OCI-LY1 (cell line): ENCODE results near the gene ARHGEF12.

Source experiments
- H2AFZ ChIP-seq: fragments of 200-600 bp; sonication (generic), shearing (Covaris generic); 2 replicates; pipeline ENCODE4 v1.6.0; 2014; ENCODE audit warnings: antibody characterized with exemption, mild to moderate bottlenecking, low read length
- H3F3A ChIP-seq: fragments of 200-600 bp; sonication (generic), shearing (Covaris generic); 2 replicates; pipeline ENCODE4 v1.6.0; 2014; ENCODE audit warnings: mild to moderate bottlenecking, antibody characterized with exemption, low read length, moderate library complexity; ENCODE audit not compliant: insufficient read depth
- H3K27ac ChIP-seq: fragments of 200-600 bp; sonication (generic); 2 replicates; pipeline ENCODE4 v1.5.1; 2014; ENCODE audit warnings: low read length, mixed run types, mild to moderate bottlenecking, low read depth; ENCODE audit not compliant: poor library complexity, severe bottlenecking
- H3K27me3 ChIP-seq: fragments of 200-600 bp; sonication (generic); 2 replicates; pipeline ENCODE4 v1.6.0; 2014; ENCODE audit warnings: antibody characterized with exemption, mild to moderate bottlenecking, low read length, moderate library complexity; ENCODE audit not compliant: insufficient read depth
- H3K36me3 ChIP-seq: fragments of 200-600 bp; sonication (generic); 2 replicates; pipeline ENCODE4 v1.6.1; 2014; ENCODE audit warnings: mild to moderate bottlenecking, antibody characterized with exemption, low read length, moderate library complexity, mixed read lengths; ENCODE audit not compliant: insufficient read depth
- H3K4me1 ChIP-seq: fragments of 200-600 bp; sonication (generic); 2 replicates; pipeline ENCODE4 v1.5.1; 2014; ENCODE audit warnings: mild to moderate bottlenecking, low read length, moderate library complexity; ENCODE audit not compliant: insufficient read depth, severe bottlenecking
- H3K4me2 ChIP-seq: fragments of 200-600 bp; sonication (generic), shearing (Covaris generic); 2 replicates; pipeline ENCODE4 v1.6.1; 2014; ENCODE audit warnings: low read length
- H3K4me3 ChIP-seq: fragments of 200-600 bp; sonication (generic); 2 replicates; pipeline ENCODE4 v1.5.1; 2014; ENCODE audit warnings: low read length, low read depth, mild to moderate bottlenecking, mixed read lengths; ENCODE audit not compliant: poor library complexity, severe bottlenecking
- H3K79me2 ChIP-seq: fragments of 200-600 bp; shearing (Covaris generic); 2 replicates; pipeline ENCODE4 v1.6.1; 2016; ENCODE audit warnings: mixed run types, low read length, mixed read lengths; ENCODE audit not compliant: insufficient read depth
- H3K9ac ChIP-seq: fragments of 200-600 bp; sonication (generic), shearing (Covaris generic); 2 replicates; pipeline ENCODE4 v1.6.1; 2014; ENCODE audit warnings: mild to moderate bottlenecking, low read length, mixed read lengths
- H3K9me2 ChIP-seq: fragments of 200-600 bp; sonication (generic), shearing (Covaris generic); 2 replicates; pipeline ENCODE4 v1.6.1; 2014; ENCODE audit warnings: low read depth, mild to moderate bottlenecking, low read length, mixed read lengths
- H3K9me3 ChIP-seq: fragments of 200-600 bp; shearing (Covaris generic); 2 replicates; pipeline ENCODE4 v1.6.1; 2014; ENCODE audit warnings: low read length, mixed read lengths
- H4K20me1 ChIP-seq: fragments of 200-600 bp; sonication (generic), shearing (Covaris generic); 2 replicates; pipeline ENCODE4 v1.6.0; 2016; ENCODE audit warnings: mild to moderate bottlenecking, low read length; ENCODE audit not compliant: insufficient read depth
- CTCF ChIP-seq: fragments of 200-600 bp; sonication (generic), shearing (Covaris generic); IDR thresholded peaks from 2 replicates; pipeline ENCODE4 v1.5.1; 2017; ENCODE audit warnings: mild to moderate bottlenecking, antibody characterized with exemption, low read length, moderate library complexity, mixed read lengths
- EZH2 ChIP-seq: fragments of 200-600 bp; sonication (generic), shearing (Covaris generic); IDR thresholded peaks from 2 replicates; pipeline ENCODE4 v1.8.0; 2017; ENCODE audit warnings: borderline replicate concordance, mixed run types, mild to moderate bottlenecking, antibody characterized with exemption, low read length, moderate library complexity, mixed read lengths

Gene ARHGEF12

GRCh38 chr11:120404495-120404894 lies 68.3 kb downstream of the ARHGEF12 start:
- Histone ChIP-seq H3K9me2 (no peaks in the 10 kb centered on the region), H3K79me2 (no peaks in the 10 kb centered on the region), H3K9me3 (no peaks in the 10 kb centered on the region), H2AFZ (no peak overlapping the region), H3K9ac (no peak overlapping the region), H3K4me3 (no peak overlapping the region), H3F3A (no peaks in the 10 kb centered on the region), H3K36me3 (no peaks in the 10 kb centered on the region), H3K4me2 (no peak overlapping the region), H3K27me3 (no peaks in the 10 kb centered on the region), H4K20me1 (no peaks in the 10 kb centered on the region), H3K27ac (no peak overlapping the region), H3K4me1 (no peaks in the 10 kb centered on the region)
- TF ChIP-seq EZH2 (no peak), CTCF (no peak)

- H3K79me2 ChIP-seq = no peaks in the 10 kb centered on the region
- H3K27me3 ChIP-seq = no peaks in the 10 kb centered on the region
- H3K4me1 ChIP-seq = no peaks in the 10 kb centered on the region
- no peak for TF ChIP-seq CTCF
- TF ChIP-seq EZH2 = no peak
- no peak overlapping the region for H2AFZ ChIP-seq
- no peaks in the 10 kb centered on the region for H3K36me3 ChIP-seq
- no peaks in the 10 kb centered on the region for H3K9me3 ChIP-seq
- H3K9ac ChIP-seq = no peak overlapping the region
- H3K4me3 ChIP-seq = no peak overlapping the region
- no peak overlapping the region for H3K27ac ChIP-seq
- no peaks in the 10 kb centered on the region for H3K9me2 ChIP-seq
- H3F3A ChIP-seq = no peaks in the 10 kb centered on the region
- no peak overlapping the region for H3K4me2 ChIP-seq
- no peaks in the 10 kb centered on the region for H4K20me1 ChIP-seq
Observed at GRCh38 chr11:120409655-120410054, 73.4 kb downstream of the ARHGEF12 start.

GRCh38 chr11:120410622-120411380 lies 74.6 kb downstream of the ARHGEF12 start:
- Histone ChIP-seq H3K9me3 (no peaks in the 10 kb centered on the region), H3K4me1 (no peaks in the 10 kb centered on the region), H3K9me2 (no peaks in the 10 kb centered on the region), H3K36me3 (no peaks in the 10 kb centered on the region), H3K9ac (no peak overlapping the region), H3K27me3 (no peaks in the 10 kb centered on the region), H2AFZ (no peak overlapping the region), H4K20me1 (no peaks in the 10 kb centered on the region), H3K27ac (no peak overlapping the region), H3K4me3 (no peak overlapping the region), H3K4me2 (no peak overlapping the region), H3F3A (no peaks in the 10 kb centered on the region), H3K79me2 (no peaks in the 10 kb centered on the region)
- no peak for TF ChIP-seq EZH2
- TF ChIP-seq CTCF = no peak
